K562 (cell line): ENCODE measurements around the gene GPR55. TPM values are rescaled to one million over a fixed set of nuclear protein-coding genes. Genes with fewer than 3 reads are reported as not detected.
A peak's percentile ranks its signal among the peaks of the same experiment; 100 is the strongest.

Experiments
- ASH1L ChIP-seq: fragments of 450-650 bp; IDR thresholded peaks from 2 replicates; pipeline ENCODE4 v1.6.1; 2018; ENCODE audit warnings: borderline replicate concordance, mild to moderate bottlenecking, low read depth; ENCODE audit not compliant: partially characterized antibody
- BACH1 ChIP-seq: fragments of 200-800 bp; sonication (Bioruptor generic); IDR thresholded peaks from 2 replicates; pipeline ENCODE4 v1.6.1; 2016; ENCODE audit warnings: missing genetic modification characterization, missing compliant biosample characterization
- BCL6 ChIP-seq: fragments of 250-450 bp; sonication (Bioruptor Pico); IDR thresholded peaks from 2 replicates; pipeline ENCODE4 v1.4.0; 2020
- HDAC3 ChIP-seq: fragments of 450-650 bp; IDR thresholded peaks from 2 replicates; pipeline ENCODE4 v1.6.1; 2018; ENCODE audit warnings: borderline replicate concordance, mild to moderate bottlenecking, moderate library complexity; ENCODE audit not compliant: partially characterized antibody
- ILF3 ChIP-seq: fragments of 450-650 bp; IDR thresholded peaks from 2 replicates; pipeline ENCODE4 v1.6.1; 2018; ENCODE audit warnings: antibody characterized with exemption, mild to moderate bottlenecking, moderate library complexity, borderline replicate concordance
- MAFG ChIP-seq: fragments of 450-650 bp; conservative IDR thresholded peaks from 2 replicates; pipeline ENCODE4 v1.6.1; 2016; ENCODE audit warnings: missing genetic modification characterization, missing compliant biosample characterization
- MAFK ChIP-seq: IDR thresholded peaks from 2 replicates; pipeline ENCODE4 v1.6.1; 2011; ENCODE audit warnings: low read length, improper control_type of control experiment
- NCOA1 ChIP-seq: fragments of 450-650 bp; IDR thresholded peaks from 2 replicates; pipeline ENCODE4 v1.6.1; 2016; ENCODE audit warnings: low read depth
- NFE2 ChIP-seq: IDR thresholded peaks from 2 replicates; pipeline ENCODE4 v1.6.1; 2014; ENCODE audit warnings: antibody characterized with exemption, low read depth
- NFE2L1 ChIP-seq: fragments of 450-650 bp; IDR thresholded peaks from 2 replicates; pipeline ENCODE4 v1.6.1; 2016; ENCODE audit warnings: missing genetic modification characterization, low read depth, mild to moderate bottlenecking, missing compliant biosample characterization, moderate library complexity, borderline replicate concordance
- NFIC ChIP-seq: fragments of 450-650 bp; IDR thresholded peaks from 2 replicates; pipeline ENCODE4 v1.6.1; 2017; ENCODE audit warnings: mild to moderate bottlenecking, inconsistent platforms
- SMARCA4 ChIP-seq: fragments of 450-650 bp; IDR thresholded peaks from 2 replicates; pipeline ENCODE4 v1.6.1; 2016
- SP2 ChIP-seq: IDR thresholded peaks from 2 replicates; pipeline ENCODE4 v1.6.1; 2011; ENCODE audit warnings: mild to moderate bottlenecking, low read depth, low read length, moderate library complexity; ENCODE audit not compliant: poor library complexity, severe bottlenecking; ENCODE audit errors: extremely low read depth
- SREBF1 ChIP-seq: fragments of 150-350 bp; IDR thresholded peaks from 2 replicates; pipeline ENCODE4 v1.6.1; 2014; ENCODE audit warnings: antibody characterized with exemption, low read depth, low read length, borderline replicate concordance
- TEAD2 ChIP-seq: fragments of 450-650 bp; IDR thresholded peaks from 2 replicates; pipeline ENCODE4 v1.6.1; 2016; ENCODE audit warnings: missing genetic modification characterization, control low read depth, missing compliant biosample characterization
- YBX1 ChIP-seq: fragments of 450-650 bp; IDR thresholded peaks from 2 replicates; pipeline ENCODE4 v1.7.1; 2016; ENCODE audit warnings: mild to moderate bottlenecking
- ZKSCAN1 ChIP-seq: fragments of 150-350 bp; IDR thresholded peaks from 2 replicates; pipeline ENCODE4 v1.6.1; 2016; ENCODE audit warnings: low read depth, low read length
- ZNF197 ChIP-seq: fragments of 200-800 bp; sonication (Bioruptor generic); IDR thresholded peaks from 2 replicates; pipeline ENCODE4 v1.6.1; 2016; ENCODE audit warnings: low read depth, missing genetic modification characterization, missing compliant biosample characterization
- ZNF24 ChIP-seq: fragments of 450-650 bp; IDR thresholded peaks from 2 replicates; pipeline ENCODE4 v1.6.1; 2016
- ZNF3 ChIP-seq: fragments of 250-450 bp; sonication (Bioruptor Pico); IDR thresholded peaks from 2 replicates; pipeline ENCODE4 v1.5.0; 2021; ENCODE audit warnings: mild to moderate bottlenecking, moderate library complexity
- ZNF316 ChIP-seq: fragments of 450-650 bp; IDR thresholded peaks from 2 replicates; pipeline ENCODE4 v1.6.1; 2016
- ZNF551 ChIP-seq: fragments of 250-450 bp; sonication (Bioruptor Pico); IDR thresholded peaks from 2 replicates; pipeline ENCODE4 v1.5.0; 2021; ENCODE audit warnings: mild to moderate bottlenecking, moderate library complexity
- polyA plus RNA-seq, 8 experiments: library from polyadenylated mRNA; depleted of rRNA in 4 of 8; stranded (reverse) in 5 of 8; unstranded in 3 of 8; fragments of >200 nt; fragmentation: Nextera tagmentation in 2 of 8; fragmentation: Illumina TruSeq in 1 of 8; extraction: Ambion mirVana in 2 of 8; extraction: Trizol in 1 of 8; gene quantifications; 2 replicates each; pipeline versions ENCODE4 v1.2.1 to v1.2.3, GENCODE V29; 2011 to 2014; ENCODE audit warnings: inconsistent platforms in 1 of 8, missing spikeins in 1 of 8
- total RNA-seq, 7 experiments: library from RNA; depleted of rRNA in 6 of 7; stranded (reverse); fragments of >200 nt in 6 of 7; fragmentation: Illumina TruSeq in 2 of 7; extraction: Trizol in 2 of 7; gene quantifications; 2 replicates each; pipeline versions ENCODE4 v1.2.1 to v1.2.3, GENCODE V29; 2011 to 2021; ENCODE audit warnings: low replicate concordance in 1 of 7
- TF ChIP-seq, protein P1 (sequence below): fragments of 450-650 bp; IDR thresholded peaks from 2 replicates; pipeline ENCODE4 v1.6.1; 2017; ENCODE audit warnings: antibody characterized with exemption, mild to moderate bottlenecking
- TF ChIP-seq, protein P2 (sequence below): fragments of 200-800 bp; sonication (Bioruptor generic); IDR thresholded peaks from 2 replicates; pipeline ENCODE4 v1.6.1; 2017; ENCODE audit warnings: missing genetic modification characterization, missing compliant biosample characterization

GPR55 gene
- total and polyA plus RNA-seq, 9 of the 15 experiments (the other 6 are each of a cell fraction or from before 2014, with no cell fraction given): 0.11 to 0.49 (median 0.27) TPM

DNA sequence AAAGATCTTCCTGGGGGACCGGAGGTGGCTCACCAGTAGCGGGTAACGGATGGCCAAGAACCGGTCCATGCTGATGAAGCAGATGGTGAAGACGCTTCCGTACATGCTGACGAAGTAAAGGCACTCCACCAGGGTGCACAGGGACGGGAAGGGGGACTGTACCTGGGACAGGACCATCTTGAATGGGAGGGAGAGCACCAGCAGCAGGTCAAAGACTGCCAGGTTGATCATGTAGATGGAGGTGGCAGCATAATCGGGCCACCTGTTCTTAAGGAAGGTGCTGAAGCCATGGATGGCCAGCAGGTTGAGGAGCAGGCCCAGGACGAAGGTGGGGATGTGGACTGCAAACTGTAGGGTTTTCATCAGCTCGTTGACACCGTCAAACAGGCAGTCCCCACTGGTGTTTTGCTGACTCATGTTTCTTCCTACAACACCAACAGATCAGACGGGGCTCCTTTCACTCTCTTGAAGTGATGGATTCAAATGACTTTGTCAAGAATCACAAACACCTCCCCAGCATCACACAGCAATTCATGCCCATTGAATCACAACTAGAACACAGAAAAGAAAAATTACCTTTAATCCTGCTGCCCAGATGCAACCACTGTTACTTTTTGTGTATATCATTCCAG is 14.4 kb downstream of the GPR55 start (continued):
- TF ChIP-seq ILF3: no peak
- peak; percentile 74 for TF ChIP-seq NFE2L1 (tag)
- 0 out of 2 replicates have a peak, but pooled peaks have one; percentile 18 for TF ChIP-seq SMARCA4
- no peak for TF ChIP-seq HDAC3
- TF ChIP-seq NFE2: peak; percentile 92
- TF ChIP-seq, protein P1, sequence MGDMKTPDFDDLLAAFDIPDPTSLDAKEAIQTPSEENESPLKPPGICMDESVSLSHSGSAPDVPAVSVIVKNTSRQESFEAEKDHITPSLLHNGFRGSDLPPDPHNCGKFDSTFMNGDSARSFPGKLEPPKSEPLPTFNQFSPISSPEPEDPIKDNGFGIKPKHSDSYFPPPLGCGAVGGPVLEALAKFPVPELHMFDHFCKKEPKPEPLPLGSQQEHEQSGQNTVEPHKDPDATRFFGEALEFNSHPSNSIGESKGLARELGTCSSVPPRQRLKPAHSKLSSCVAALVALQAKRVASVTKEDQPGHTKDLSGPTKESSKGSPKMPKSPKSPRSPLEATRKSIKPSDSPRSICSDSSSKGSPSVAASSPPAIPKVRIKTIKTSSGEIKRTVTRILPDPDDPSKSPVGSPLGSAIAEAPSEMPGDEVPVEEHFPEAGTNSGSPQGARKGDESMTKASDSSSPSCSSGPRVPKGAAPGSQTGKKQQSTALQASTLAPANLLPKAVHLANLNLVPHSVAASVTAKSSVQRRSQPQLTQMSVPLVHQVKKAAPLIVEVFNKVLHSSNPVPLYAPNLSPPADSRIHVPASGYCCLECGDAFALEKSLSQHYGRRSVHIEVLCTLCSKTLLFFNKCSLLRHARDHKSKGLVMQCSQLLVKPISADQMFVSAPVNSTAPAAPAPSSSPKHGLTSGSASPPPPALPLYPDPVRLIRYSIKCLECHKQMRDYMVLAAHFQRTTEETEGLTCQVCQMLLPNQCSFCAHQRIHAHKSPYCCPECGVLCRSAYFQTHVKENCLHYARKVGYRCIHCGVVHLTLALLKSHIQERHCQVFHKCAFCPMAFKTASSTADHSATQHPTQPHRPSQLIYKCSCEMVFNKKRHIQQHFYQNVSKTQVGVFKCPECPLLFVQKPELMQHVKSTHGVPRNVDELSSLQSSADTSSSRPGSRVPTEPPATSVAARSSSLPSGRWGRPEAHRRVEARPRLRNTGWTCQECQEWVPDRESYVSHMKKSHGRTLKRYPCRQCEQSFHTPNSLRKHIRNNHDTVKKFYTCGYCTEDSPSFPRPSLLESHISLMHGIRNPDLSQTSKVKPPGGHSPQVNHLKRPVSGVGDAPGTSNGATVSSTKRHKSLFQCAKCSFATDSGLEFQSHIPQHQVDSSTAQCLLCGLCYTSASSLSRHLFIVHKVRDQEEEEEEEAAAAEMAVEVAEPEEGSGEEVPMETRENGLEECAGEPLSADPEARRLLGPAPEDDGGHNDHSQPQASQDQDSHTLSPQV: 0 out of 2 replicates have a peak, but pooled peaks have one; percentile 39
- peak; percentile 97 for TF ChIP-seq MAFK
- no peak for TF ChIP-seq ZNF197 (CRISPR knock-in tag)
- TF ChIP-seq ZNF551 (CRISPR knock-in tag): no peak
- TF ChIP-seq ZNF316: peak; percentile 99
- TF ChIP-seq ZNF3 (CRISPR knock-in tag): no peak
- TF ChIP-seq ZKSCAN1: no peak
- TF ChIP-seq NCOA1: no peak
- no peak for TF ChIP-seq ZNF24
- TF ChIP-seq, protein P2, sequence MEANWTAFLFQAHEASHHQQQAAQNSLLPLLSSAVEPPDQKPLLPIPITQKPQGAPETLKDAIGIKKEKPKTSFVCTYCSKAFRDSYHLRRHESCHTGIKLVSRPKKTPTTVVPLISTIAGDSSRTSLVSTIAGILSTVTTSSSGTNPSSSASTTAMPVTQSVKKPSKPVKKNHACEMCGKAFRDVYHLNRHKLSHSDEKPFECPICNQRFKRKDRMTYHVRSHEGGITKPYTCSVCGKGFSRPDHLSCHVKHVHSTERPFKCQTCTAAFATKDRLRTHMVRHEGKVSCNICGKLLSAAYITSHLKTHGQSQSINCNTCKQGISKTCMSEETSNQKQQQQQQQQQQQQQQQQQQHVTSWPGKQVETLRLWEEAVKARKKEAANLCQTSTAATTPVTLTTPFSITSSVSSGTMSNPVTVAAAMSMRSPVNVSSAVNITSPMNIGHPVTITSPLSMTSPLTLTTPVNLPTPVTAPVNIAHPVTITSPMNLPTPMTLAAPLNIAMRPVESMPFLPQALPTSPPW (CRISPR knock-in tag): no peak
- TF ChIP-seq BCL6 (CRISPR knock-in tag): no peak
- TF ChIP-seq TEAD2: no peak
- no peak for TF ChIP-seq ASH1L
- no peak for TF ChIP-seq SP2
- no peak for TF ChIP-seq YBX1
- peak; percentile 91 for TF ChIP-seq BACH1
- TF ChIP-seq NFIC: no peak
- TF ChIP-seq SREBF1: no peak
- TF ChIP-seq MAFG (tag): peak; percentile 97
